ENCODE results near the gene ACAN. TPM values are rescaled to one million over a fixed set of nuclear protein-coding genes. Genes with fewer than 3 reads are reported as not detected.
A peak's percentile ranks its signal among the peaks of the same experiment; 100 is the strongest.

The ACAN gene
- total and polyA plus RNA-seq, 2 of the 8 experiments (the other 6 are each of a cell fraction or from before 2014, with no cell fraction given) = 0.71 to 0.73 TPM

DNA sequence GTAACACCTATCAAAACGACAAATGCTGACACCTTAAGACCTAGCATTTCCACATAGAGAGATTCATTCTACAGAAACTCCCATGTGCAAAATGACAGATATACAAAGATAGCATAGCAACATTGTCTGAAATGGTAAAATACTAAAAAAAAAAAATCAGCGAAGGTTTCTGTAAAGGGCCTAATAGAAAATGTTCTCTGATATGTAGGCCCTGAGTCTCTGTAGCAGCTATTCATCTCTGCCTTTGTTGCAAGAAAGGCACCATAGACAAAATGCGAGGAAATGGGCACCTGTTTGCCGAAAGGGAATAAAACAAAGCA is 110.6 kb downstream of the ACAN start:
- Histone ChIP-seq H4K5ac (ENCODE audit: insufficient read length, low read depth, low read length) (no peak overlapping the region), H4K8ac (ENCODE audit: extremely low read depth, insufficient read depth, low read length) (no peak overlapping the region), H2BK15ac (ENCODE audit: low read length) (no peak overlapping the region), H3K4me2 (ENCODE audit: insufficient read depth in 1 of 2, low read depth in 2 of 2, low read length in 2 of 2) (peak overlapping the region; percentile 72 to 89), H3K36me3 (ENCODE audit: control insufficient read depth in 2 of 4, insufficient read depth in 4 of 4, low read length in 3 of 4) (peaks cover 18 to 32% (median 21%) of the 10 kb centered on the region in 4 experiments), H3K56ac (replicated peaks; ENCODE audit: insufficient read length, low read depth, low read length) (no peak overlapping the region), H3K79me1 (ENCODE audit: low read depth, low read length) (peaks cover 11% of the 10 kb centered on the region), H3K4ac (replicated peaks; ENCODE audit: insufficient read length, low read depth, low read length) (peak overlapping the region; percentile 11), H3K27me3 (replicated peaks in 1 of 4; ENCODE audit: control insufficient read depth in 3 of 4, extremely low read depth in 1 of 4, insufficient read depth in 3 of 4, low read length in 3 of 4) (no peaks in the 10 kb centered on the region; a peak in 1 of 7 replicates), H3K9me3 (ENCODE audit: insufficient read depth in 2 of 2, low read depth in 1 of 2, low read length in 1 of 2) (no peaks in the 10 kb centered on the region), H3K4me3 (ENCODE audit: extremely low read depth in 1 of 4, insufficient read depth in 2 of 4, low read depth in 3 of 4, low read length in 4 of 4) (peak overlapping the region; percentile 74 to 90 (median 84); a peak in 6 of 8 replicates), H2BK20ac (ENCODE audit: low read length) (no peak overlapping the region), H3K9ac (replicated peaks in 1 of 4; ENCODE audit: extremely low read depth in 1 of 4, low read depth in 3 of 4, low read length in 3 of 4) (peak overlapping the region in 3 of 4 experiments; percentile 45 to 63 (median 59); a peak in 5 of 7 replicates), H3K23ac (ENCODE audit: insufficient read length) (no peak overlapping the region), H2BK12ac (ENCODE audit: low read depth, low read length) (0 out of 2 replicates have a peak overlapping the region, but pooled peaks have one; percentile 60), H2AK5ac (ENCODE audit: low read depth, low read length) (no peak overlapping the region), H4K20me1 (replicated peaks in 1 of 2; ENCODE audit: control insufficient read depth in 1 of 2, insufficient read depth in 2 of 2, low read length in 2 of 2) (peaks cover 23 to 27% of the 10 kb centered on the region in 2 experiments), H3K23me2 (ENCODE audit: low read depth, low read length) (peaks cover 9% of the 10 kb centered on the region; the same call in 1 of the 2 replicates), H3K27ac (ENCODE audit: low read depth, low read length) (peak overlapping the region; percentile 16; the same call in 1 of the 2 replicates), H2BK5ac (ENCODE audit: low read depth, low read length) (peak overlapping the region; percentile 58; the same call in 1 of the 2 replicates), H3K4me1 (replicated peaks in 1 of 4; ENCODE audit: control insufficient read depth in 3 of 4, insufficient read depth in 4 of 4, low read length in 3 of 4) (peaks cover 2 to 22% (median 20%) of the 10 kb centered on the region in 4 experiments), H2BK120ac (replicated peaks; ENCODE audit: low read depth, low read length) (no peak overlapping the region), H4K91ac (replicated peaks; ENCODE audit: insufficient read length, low read length) (peak overlapping the region; percentile 4), H3K79me2 (ENCODE audit: control insufficient read depth in 1 of 2, insufficient read depth in 2 of 2, low read length in 2 of 2) (peaks cover 11 to 45% of the 10 kb centered on the region in 2 experiments), H2AFZ (ENCODE audit: low read length) (no peak overlapping the region), H3K14ac (ENCODE audit: insufficient read length) (no peak overlapping the region), H3K18ac (ENCODE audit: extremely low read depth, low read length) (peak overlapping the region; percentile 6; the same call in 1 of the 2 replicates)
- 58% methylated on average over 4 of the region's 4 CpGs; no CpG with 5 or more reads in 1 of the 2 experiments for WGBS, 2 experiments (ENCODE audit: extremely low coverage in 1 of 2, insufficient coverage in 1 of 2, insufficient read length in 1 of 2, insufficient replicate concordance in 2 of 2, low coverage in 1 of 2, low lambda C conversion rate in 2 of 2, missing lambda C conversion rate in 1 of 2)
- POLR2A ChIA-PET (ENCODE audit: partially characterized antibody) = interaction anchor here (0.7 to 27.2 kb wide), 8 partner anchors 9 to 117 kb away, joined by 3 to 607 read pairs (median 8); partner anchors contain the start of gene HAPLN3
- FAIRE-seq (no peak), DNase-seq (ENCODE audit: low read depth in 1 of 2, low spot score in 2 of 2) (no peak)
- CTCF ChIA-PET (ENCODE audit: partially characterized antibody) = interaction anchor here (0.8 to 6.3 kb wide), 4 partner anchors 10 to 85 kb away, joined by 3 to 30 read pairs (median 4); no protein-coding TSS in a partner anchor
- TF ChIP-seq RFX5 (IDR thresholded peaks at IDR 0.05; ENCODE audit: borderline replicate concordance, low read depth, low read length) (no peak), BCL11A (IDR thresholded peaks at IDR 0.05; ENCODE audit: low read depth in 2 of 2, low read length in 2 of 2) (no peak), KDM5A (IDR thresholded peaks at IDR 0.05; ENCODE audit: low read length) (no peak), SP4 (IDR thresholded peaks at IDR 0.05; ENCODE audit: low read length) (no peak), SP2 (IDR thresholded peaks at IDR 0.05; ENCODE audit: low read length) (no peak)
